Renal cortex interstitium (tissue), 11 donors: ENCODE results near the gene VAV2. TPM values are rescaled to one million over a fixed set of nuclear protein-coding genes. Genes with fewer than 3 reads are reported as not detected.
"Not testable (repeated sequence)": the region's sequence is repeated elsewhere in the genome, so short reads cannot be mapped to it uniquely, and the experiment has no call there.

ENCODE experiments used
- DNase-seq, 11 donors: peaks; one replicate each; pipeline ENCODE4 v3.0.0-alpha.2; 2013; ENCODE audit warnings: low read depth in 9 of 11, low spot score in 4 of 11; ENCODE audit errors: extremely low read depth in 1 of 11
- polyA plus RNA-seq, 3 donors: library from polyadenylated mRNA; unstranded; fragments of 120-200 nt; gene quantifications; one replicate each; pipeline ENCODE4 v1.2.1, GENCODE V29; 2013; ENCODE audit not compliant: insufficient read length in 3 of 3

Gene VAV2
- polyA plus RNA-seq, 3 donors = 37.2 to 66.2 (median 40.4) TPM

DNA sequence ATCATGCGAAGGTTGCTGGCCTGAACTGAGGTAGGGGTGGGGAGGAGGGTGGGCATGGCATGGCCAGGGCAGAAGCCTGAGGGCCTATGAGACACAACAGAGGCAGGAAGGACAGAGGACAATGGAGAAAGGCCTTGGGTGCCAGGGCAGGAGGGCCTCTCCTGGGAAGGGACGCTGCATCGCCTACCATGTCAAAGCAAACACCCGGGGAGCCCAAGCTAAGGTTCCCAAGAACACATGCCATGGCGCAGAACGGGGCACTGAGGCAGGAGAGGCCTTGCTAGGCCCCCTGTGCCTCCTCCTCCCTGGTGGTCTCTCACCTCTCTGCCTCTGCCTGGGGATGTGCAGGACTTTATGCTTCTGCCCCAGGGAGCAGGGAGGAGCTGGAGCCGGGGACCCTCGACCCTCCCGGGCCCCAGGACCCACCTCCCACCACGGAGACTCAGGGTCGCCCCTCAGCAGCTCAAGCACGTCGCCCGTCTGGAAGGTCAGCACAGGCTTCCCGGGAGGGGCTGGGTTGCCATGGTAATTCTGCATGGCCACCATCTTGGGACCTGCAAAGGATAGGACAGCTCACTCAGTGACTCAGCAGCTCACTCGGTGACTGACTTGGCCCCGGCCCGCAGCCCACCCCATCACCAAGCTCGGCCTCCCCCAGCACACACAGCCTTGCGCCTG lies 213.6 kb downstream of the VAV2 start:
- no peak for DNase-seq

DNA sequence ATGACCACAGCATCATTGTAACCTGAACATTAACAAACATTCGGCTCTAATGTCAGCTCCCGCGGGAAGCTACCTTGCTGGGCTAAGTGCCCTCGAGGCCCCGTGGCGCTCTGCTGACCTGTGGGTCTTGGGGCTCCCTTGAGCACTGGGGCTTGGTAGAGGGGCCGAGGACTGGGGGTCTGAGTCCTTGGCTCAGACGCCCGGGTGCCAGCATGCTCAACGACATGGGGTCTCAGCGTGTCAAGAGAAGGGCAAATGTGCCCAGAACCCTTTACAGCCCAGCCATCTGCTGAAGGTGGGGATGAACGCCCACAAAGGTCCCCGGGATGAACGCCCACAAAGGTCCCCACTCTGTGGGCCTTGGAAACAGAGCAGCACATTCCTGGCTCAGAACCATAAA lies 214.3 kb downstream of the VAV2 start:
- DNase-seq = no peak

DNA sequence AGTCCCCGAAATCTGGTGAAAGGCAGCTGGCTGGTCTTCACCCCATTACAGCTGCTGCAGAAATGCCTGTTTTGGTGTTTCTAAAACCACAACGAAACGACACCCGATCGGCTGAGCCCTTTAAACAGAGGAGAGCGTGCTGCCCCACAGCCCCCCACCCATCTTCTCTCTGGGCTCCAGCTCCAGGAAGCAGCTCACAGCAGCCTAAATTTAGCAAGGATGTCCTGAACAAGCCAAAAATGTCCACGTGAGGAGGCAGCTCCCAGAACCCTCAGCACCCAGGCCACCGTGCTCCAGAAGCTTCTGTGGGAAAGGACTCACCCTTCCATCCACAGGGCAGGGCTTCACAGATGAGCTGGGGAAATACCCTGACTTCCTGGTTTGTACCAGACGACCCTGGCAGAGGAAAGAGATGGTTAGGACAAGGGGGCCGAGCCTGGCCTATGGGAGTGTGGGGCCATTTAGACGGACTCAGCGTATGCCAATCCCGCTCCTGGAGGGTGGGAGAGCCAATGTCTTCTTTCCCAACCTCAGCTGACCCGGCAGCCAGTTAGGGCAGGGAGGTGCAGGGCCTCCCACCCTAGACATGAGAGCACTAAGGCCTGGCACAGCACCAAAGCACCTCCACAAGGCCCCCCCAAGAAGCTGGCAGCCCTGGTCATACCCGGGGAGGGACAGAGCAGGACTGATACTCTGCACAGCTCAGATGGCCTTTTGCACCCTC lies 214.9 kb downstream of the VAV2 start:
- no peak for DNase-seq

- DNase-seq = no peak
Observed at GRCh38 chr9:133775951-133776905, 215.9 kb downstream of the VAV2 start.

DNA sequence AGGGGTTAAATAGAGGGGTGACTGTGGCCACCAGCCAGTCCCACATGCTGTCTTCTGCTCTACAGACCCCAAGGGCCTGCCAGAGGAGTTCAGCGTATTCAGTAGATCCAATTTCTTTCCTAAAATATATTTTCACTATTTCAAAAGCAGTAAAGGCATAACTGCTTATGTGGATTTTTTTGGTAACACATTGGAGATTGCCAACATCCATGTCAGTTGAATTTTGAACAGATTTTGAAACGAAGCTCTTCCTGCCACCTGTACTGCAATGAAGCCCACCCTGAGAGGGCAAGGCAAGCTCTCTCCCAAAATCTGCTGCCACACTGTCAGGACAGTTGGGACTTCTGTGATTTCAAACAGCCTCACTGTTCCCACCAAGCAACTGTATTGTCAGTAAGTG lies 216.8 kb downstream of the VAV2 start:
- DNase-seq = no peak

DNA sequence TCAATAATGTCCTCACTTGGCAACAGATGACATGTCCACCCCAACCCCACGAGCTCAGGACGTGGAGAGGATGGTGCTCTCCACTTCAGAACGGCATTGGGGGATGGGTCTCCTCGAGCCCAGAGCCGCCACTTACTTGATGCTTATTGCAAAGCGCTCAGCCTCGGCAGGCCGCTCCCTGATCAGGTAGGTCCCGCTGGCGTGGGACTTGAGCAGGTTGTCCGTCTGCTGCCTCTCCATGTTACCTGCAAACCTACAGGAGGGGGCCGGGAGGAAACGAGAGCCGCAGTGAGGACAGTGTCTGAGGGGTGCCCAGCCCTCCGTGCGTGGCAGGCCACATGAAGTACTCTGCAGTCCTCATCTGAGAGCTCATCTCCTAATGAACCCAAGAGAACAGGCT lies 217.3 kb downstream of the VAV2 start:
- no peak for DNase-seq

DNA sequence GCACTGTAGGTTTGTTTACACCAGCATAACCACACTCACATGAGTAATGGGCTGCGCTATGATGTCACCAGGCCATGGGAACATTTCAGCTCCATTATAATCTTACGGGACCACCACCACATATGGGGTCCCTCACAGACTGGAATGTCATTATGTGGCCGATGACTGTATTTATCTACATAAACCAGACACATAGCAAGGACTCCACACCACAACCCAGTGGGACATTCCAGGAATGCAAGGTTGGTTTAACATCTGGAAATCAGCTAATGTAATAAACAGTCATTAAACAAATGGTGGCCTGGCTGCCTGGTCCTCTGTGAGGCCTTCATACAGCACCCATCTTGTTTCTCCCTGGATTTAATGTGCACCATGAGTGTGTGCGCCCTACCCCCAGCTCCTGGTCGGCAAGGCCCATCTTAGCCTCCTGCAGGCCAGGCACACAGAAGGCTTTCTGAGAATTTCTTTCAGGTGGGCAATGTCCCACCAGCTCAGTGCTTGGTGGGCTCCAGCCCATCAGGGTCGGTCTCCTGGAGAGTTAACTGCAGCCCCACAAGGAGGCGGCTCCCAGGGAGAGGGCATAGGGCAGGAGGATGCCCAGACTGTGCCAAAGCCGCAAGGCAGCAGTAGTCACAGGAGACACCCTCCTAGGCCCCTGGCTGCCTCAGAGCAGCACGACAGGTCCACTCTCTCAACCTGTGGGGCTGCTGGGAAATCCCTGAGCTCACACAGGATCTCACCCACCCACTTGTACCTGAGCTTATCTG lies 218.1 kb downstream of the VAV2 start:
- no peak for DNase-seq

DNA sequence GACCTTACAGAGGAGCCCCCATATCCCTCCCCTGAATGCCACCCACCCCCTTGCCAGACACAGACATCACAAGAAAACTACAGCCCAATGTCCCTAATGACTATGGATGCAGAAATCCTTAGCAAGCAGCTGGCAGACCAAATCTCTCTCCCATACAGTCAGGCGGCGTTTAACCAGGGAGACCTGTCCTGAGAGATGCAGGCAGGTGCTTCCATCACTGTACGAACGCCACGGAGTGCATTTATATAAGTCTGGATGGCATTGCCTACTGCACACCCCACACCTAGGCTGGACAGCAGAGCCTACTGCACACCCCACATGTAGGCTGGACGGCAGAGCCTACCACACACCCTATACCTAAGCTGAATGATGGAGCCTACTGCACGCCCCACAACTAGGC lies 219.5 kb downstream of the VAV2 start:
- DNase-seq = no peak

- DNase-seq = no peak
Observed at GRCh38 chr9:133771486-133772482, 220.3 kb downstream of the VAV2 start.

- DNase-seq = no peak
Observed at GRCh38 chr9:133770076-133770777, 221.9 kb downstream of the VAV2 start.

DNA sequence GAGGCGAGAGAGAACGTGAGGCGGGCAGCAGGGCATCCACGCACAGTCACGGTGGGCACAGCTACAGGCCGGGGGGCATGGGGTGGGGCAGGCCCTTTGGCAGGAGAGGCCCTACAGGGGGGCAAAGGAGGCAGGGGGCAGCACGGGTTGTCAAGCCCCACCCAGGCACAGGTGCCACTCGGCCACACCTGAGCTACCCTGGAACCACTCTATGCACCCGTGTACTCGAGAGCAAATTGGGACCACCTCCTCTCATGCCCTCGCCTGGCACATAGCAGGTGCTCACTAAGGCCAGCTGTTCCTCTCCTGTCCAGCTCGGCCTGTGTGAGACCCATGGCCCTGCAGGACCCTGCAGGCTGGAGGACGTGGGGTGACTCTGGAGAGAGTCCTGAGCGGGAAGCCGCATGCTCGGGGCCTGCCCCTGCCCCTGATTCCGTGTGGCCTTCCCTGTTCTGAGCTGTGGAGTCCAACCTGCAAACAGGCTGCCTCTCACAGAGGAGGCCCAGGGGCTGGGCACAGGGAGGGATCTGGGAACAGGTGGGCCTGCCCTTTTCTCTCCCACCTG lies 222.5 kb downstream of the VAV2 start:
- no peak for DNase-seq

GRCh38 chr9:133768859-133769510 lies 223.1 kb downstream of the VAV2 start:
- no peak for DNase-seq

DNA sequence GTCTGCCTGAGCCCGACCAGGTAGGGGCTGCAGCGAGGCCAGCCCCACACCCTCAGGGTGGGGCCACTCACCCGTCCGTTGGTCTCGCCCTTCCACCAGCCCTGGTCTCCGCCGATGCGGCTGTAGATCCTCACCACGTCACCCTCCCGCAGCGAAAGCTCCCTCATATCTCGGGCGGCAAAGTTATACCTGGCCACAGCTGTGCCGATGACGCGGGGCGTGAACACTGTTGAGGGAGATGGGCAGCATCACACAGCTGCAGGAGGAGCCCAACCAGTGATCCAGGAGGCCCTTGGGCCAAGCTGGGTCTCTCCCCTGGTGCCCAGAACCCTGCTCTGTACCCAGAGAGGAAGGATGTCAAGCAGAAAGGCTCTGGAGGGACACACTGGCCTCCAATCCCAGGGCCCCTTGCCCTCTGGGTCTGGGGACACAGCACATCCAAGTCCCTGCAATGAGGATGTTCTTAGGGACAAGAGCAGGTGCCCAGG lies 223.7 kb downstream of the VAV2 start:
- no peak for DNase-seq

DNA sequence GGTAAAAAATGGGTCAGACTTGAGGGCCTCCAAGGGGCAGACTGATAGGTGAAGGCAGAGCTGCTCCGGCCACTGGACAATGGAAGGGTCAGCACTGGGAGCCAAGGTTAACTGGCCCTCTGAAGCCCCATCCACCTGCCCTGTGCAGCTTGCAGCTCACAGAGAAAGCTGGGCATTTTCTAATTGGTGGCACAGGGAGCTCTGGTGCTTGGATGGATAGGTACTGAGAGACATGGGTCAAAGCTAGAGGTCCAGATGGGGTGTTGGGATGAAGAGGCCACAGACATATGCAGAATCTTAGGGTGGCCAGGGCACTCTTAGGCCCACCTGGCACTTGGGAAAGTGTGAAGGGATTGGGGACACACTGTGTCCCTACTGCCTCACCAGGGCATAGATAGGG lies 224.5 kb downstream of the VAV2 start:
- no peak for DNase-seq

DNA sequence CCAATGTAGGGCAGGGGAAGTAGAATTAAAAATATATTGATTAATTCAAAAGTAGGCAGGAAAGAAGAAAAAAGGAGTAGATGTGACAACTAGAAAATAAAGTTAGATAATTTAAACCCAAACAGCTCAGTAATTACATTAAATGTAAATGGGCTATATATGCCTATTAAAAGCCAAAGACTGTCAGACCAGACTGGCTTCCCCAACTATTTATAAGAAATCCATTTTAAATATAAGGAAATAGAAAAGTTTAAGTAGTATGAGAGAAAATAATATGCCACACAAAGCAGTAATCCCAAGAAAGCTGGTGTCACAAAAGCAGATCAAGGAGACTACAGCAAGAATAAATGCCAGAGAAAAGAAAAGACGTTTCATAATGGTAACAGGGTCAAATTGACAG lies 225.1 kb downstream of the VAV2 start:
- DNase-seq = no peak

GRCh38 chr9:133766234-133766633 lies 225.9 kb downstream of the VAV2 start:
- not testable (repeated sequence) for DNase-seq
